ENCODE measurements around the gene ZBTB21.
"Not testable (repeated sequence)": the region's sequence is repeated elsewhere in the genome, so short reads cannot be mapped to it uniquely, and the experiment has no call there.

ZBTB21 gene

DNA sequence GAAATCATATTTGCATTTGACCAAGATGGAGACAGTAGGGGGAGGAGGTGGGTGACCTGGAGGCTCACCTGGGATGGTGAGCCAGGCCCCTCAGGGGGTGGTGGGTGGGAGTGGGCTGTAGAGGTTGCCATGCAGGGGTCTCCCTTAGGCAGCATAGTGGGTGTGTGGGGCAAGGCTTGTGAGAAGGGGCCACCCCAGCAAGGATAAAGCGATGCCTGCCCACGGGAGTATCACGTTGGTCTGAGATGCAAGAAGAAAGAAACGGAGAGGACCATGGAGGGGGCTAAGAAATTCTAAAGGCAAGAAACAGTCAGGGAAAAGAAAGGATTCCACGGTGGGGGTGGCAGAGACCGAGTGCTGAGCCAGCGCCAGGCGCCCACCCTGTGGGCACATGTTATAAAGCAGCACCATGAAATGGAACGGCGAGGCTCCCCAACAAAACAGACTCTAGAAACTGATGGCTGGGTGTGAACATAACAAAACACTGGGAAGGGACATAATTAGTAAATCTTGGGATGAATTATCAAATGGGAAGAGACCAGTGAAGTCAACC, 44.6 kb downstream of the ZBTB21 start:
- no peak for DNase-seq

DNA sequence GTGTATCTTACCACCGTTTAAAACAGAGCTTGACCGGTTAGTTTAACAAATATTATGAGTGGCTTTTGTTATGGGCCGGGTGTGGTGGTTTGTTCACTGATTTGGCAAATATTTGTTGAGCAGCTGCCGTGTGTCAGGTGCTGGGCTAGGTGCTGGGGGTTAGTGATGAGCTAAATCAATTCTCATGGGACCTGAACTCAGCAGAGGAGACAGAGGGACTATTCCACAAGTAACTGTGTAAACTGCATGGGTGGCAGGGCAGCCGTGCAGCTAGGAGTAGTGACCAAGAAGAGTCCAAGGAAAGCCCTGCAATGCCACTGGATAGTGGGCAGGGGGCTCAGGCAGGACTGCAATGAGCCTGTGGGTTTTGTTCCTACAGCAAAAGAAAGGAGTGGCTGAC, 45.1 kb downstream of the ZBTB21 start:
- no peak for DNase-seq

DNA sequence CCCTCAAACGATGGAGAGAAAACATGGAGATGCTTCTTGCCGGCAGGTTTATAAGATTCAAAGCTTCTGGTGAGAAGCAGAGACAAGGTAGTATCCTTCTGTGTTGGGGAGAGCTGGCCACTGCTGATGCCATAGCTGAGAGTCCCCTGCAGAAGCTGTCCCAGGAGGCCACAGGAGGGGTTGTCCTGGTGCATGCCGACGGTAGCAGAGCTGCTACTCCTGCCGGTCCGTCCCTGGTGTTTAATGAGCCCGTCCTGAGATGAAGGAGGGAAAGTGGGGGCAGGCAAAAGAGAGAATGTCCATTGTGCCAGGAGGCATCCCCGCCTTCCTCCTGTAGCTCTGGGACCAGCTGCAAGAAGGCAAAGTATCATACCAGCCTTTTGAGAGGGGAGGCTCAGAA, 46.0 kb downstream of the ZBTB21 start:
- DNase-seq, result no peak

DNA sequence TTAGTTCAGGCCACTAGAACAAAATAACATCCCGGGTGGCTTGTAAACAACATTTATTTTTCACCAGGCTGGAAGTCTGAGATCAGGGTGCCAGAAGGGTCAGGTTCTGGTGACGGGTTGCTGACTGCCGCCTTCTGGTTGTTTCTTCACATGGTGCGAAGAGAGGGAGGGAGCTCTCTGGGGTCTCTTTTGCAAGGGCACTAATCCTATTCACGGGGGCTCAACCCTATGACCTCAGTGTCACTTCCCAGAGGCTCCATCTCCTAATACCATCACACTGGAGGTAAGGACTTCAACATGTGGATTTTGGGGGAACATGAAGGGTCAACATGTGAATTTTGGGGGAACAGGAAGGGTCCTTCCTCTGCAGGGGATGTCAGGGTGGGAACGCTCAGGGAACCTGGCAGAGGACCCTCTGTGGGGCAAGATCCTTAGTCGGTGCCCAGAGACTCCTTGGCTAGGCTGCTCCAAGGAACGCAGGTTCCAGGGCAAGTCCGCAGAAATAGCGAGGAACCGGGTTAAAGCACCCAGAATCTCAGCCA, 47.7 kb downstream of the ZBTB21 start:
- no peak for DNase-seq

DNA sequence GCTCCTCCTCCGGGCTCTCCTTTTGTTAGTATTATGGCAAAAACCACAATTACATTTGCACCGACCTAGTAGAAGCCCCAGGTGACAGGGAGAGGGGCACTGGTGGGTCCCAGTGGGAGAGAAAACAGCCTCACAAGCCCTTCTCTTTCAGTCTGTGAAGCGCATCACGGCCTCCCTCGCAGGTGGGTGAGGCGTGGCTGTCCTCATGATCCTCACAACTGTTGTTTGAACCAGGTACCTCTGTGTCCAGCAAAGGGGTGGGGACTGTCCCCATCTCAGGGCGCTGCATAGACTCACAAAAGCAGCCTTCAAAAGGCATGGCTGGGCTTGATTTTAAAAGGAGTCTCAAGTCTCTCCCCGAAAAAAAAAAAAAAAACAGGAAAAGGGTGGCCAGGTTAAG, 48.4 kb downstream of the ZBTB21 start:
- DNase-seq, result no peak

DNA sequence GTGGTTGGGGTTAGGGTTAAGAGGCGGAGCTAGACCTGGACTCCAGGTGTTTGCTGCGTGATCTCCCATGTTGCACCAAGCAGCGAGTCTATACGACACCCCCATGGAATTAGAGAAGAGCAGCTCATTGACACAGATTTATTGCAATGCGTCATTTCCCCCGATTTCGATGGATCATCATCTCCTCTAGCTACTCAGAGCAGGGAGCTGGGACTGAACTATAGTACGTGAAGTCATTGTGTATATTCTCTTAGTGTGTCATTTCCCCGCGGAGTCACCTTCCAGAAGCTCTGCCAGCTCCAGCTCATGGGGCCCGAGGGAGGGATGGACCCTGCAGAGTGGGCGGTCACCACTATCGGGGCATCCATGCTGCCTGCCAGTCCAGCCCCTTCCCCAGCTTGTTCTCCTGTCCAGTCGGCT, 48.9 kb downstream of the ZBTB21 start:
- no peak for DNase-seq

DNA sequence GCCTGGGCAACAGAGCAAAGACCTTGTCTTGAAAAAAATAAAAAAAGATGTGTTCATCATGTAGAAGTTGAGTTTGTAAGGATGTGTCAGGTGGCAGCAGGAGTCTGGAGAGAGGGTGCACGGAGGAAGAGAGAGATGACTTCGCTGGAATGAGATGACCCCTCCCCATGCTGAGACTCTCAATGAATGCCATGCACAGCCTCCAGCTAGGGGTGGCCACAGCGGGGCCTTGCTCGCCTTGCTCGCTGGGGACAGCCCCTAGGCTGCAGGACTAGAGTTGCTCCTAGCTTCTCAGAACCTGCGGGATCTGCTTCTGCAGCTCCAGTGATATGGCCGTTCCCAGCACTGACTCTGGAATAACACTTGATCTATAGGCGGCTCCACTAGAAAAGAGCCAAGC, 49.8 kb downstream of the ZBTB21 start:
- no peak for DNase-seq

DNA sequence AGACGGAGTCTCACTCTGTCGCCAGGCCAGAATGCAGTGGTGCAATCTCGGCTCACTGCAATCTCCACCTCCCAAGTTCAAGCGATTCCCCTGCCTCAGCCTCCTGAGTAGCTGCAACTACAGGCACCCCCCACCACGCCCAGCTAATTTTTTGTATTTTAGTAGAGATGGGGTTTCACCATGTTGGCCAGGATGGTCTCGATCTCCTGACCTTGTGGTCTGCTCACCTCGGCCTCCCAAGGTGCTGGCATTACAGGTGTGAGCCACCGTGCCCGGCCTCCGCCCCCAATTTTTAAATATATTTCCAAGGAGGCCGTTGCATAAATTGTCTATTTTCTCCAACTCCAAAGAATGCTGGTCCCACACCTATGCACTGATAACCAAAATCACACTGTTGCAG, 50.5 kb downstream of the ZBTB21 start:
- not testable (repeated sequence) for DNase-seq

DNA sequence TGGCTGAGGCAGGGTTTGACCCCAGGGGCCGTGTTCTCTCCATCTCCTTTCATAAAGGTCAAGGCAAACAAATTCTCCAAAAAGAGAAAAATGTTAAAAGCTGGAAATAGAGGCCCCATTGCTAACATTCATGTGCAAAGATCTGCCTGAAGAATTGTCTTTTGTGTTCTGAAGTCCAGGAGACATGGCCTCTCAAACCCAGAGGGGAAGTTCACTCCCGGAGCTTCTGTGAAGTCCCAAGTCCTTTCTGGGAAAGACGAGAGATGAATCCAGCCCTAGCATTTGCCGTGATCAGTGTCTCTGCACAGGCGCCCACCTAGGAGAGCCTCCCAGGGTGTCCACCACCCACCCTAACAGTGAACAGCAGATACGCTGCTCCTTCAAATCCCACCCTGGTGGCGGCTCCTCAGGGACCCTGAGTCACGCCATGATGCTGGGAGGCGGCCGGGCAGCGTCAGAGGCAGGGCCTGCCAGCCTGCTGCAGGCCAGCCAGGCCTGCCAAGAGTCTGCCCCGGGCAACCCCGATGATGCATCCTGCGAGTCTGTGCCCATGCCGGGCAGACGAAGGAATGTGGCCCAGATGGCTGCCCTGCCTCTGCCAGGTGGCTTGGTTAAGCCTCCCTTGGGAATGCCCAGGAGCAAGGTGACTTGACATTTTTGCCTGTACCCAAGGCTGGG, 51.1 kb downstream of the ZBTB21 start:
- no peak for DNase-seq

DNA sequence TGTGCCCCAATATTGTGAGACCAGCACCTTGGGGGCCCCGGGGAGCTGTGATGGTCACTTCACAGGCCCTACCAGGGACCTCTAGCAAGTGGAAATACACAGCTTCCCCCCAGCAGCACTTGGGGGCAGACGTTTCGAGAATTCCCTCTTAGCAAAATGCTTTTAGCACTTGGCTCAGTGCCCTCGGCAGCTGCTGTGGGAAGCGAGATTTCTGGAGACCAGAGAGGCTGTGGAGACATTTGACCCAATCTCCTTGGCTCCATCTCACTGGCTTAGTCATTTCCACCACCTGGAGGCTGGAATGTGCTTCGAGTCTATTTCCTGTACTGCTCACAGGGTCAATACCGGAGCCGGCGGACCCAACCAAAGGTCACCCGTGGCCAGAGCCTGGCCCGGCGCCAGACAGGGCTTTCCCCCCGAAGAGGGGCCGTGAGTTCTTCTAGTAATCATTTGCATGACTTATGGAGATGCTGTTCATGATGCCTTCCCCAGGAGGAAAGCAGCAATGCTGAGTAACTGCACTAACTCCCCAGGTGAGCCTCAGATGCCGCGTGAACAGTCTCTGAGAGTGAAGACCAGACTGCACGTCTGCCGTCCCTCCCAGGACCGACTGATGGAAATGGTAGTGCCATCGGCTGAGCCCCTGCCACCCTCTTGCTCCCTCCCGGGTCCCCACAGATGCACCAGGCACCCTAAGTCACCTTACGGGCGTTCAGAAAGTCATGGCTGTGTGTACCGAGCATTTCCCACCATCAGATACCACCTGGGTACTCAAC, 52.0 kb downstream of the ZBTB21 start:
- DNase-seq, result no peak

DNA sequence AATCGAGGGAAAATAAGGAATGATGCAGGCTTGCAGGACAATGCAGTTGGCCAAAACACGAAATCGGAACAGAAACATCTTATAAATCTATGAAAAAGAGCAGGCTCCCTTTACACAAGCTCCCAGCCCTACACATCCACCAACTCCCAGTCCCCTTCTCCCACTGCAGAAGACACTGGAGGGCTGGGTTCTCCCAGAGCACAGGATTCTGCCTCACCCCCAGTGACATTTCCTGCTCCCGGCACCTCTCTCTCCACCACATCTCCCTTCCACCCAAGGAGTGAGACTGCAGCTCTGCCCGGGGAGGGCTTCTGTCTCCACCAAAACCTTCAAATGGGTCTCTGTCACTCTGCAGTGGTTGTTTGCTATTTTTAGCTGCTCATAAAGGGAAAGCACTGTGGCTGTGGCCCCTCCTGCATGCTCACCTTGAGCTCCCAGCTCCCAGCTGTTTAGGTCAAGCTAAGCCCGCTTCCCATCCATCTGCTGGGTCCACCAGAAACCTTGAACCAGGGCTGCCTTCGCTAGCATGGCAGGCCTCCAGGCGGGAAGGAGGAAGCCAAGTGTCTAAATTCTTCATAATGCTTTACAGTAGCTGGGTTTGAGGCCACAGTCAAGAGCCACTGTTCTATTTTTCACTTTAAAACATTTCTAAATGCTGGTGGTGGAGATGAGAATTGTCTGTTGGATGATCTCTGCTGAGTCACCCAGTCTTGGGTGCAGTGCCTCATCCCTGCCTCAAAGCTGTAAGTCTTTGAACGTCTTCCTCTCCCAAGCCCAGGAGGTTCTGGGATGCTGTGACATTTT, 53.0 kb downstream of the ZBTB21 start:
- no peak for DNase-seq

DNA sequence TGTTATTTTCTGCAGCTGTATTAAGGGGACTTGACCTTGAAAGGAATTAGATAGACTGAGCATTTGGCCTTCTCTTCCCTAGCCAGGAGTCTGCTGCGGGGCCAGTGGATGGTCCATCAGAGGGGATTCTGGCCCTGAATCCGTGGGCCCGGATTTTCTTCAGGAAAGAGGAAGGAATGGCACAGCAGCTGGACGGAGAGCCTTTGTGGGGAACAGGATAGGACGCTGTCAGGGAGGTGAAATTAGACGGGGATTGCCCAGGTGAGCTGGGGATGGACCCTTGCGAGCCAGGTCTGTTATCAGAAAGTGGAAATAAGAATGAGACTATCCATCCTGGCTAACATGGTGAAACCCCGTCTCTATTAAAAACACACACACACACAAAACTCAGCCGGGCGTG, 54.6 kb downstream of the ZBTB21 start:
- no peak for DNase-seq

DNA sequence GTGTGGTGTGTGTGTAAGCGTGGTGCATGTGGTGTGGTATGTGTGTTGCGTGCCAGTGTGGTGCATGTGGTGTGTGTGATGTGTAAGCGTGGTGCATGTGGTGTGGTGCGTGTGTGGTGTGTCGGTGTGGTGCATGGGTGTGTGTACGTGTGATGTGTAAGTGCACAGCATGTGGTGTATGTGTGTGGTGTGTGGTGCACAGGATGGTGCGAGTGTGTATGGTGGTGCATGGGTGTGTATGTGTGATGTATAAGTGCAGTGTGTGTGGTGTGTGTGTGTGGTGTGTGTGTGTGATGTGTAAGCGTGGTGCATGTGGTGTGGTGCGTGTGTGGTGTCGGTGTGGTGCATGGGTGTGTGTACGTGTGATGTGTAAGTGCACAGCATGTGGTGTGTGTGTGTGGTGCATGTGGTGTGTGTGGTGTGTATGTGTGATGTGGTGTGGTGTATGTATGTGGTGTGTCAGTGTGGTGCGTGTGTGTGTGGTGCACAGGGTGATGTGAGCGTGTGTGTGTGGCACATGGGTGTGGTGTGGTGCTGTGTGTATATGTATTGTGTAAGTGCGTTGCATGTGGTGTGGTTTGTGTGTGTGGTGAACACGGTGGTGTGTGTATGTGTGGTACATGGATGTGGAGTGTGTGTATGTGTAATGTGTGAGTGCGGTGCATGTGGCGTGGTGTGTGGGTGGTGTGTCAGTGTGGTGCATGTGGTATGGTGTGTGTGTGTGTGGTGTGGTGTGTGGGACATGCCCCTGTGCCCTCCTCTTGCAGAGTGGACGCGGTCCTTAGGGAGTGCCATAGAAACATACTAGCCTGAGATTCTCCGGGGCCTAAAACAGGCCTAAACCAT, 55.3 kb downstream of the ZBTB21 start:
- no peak for DNase-seq

DNA sequence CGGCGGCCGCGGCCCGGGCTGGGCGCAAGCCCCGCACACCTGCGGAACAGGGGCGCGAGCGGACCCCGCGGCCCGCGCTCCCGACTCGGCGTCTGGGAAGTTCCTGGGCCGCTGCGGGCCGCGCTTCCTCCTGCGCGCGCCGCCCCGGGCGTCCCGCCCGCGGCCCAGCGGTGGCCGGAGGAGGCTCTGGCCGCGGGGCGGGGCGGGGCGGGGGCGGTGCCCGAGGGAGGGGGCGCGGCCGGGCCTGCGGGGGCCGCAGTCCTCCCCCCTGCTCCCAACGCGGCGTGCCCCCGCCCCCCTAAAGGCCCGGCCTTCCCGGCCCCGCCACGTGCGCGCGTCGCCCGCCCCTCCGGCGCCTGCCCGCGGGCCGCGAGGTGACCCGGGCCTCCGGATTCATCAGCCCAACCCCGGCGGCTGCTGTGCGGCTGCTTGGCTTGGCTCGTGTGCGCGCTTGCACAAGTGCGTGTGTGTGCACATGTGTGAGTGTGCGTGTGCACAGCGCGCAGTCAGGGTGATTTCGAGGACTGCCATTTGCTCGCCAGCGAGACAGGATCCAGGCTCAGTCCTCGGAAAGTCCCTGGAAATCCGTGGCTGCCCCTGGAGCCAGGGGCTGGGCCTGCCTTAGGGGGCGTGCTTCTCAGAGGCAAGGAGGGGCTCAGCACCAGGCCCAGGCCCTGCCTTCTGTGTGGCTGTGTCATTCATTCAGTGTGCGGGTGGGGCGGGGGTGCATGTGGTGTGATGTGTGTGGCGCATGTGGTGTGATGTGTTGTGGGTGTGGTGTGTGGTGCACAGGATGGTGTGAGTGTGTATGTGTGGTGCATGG, 56.1 kb downstream of the ZBTB21 start, which contains the start of gene C2CD2:
TSS of gene C2CD2 (minus strand) at position 188 of the 823 bp plus-strand sequence. CDS start 370 bp downstream, outside the sequence.
- DNase-seq, result peak; percentile 38

DNA sequence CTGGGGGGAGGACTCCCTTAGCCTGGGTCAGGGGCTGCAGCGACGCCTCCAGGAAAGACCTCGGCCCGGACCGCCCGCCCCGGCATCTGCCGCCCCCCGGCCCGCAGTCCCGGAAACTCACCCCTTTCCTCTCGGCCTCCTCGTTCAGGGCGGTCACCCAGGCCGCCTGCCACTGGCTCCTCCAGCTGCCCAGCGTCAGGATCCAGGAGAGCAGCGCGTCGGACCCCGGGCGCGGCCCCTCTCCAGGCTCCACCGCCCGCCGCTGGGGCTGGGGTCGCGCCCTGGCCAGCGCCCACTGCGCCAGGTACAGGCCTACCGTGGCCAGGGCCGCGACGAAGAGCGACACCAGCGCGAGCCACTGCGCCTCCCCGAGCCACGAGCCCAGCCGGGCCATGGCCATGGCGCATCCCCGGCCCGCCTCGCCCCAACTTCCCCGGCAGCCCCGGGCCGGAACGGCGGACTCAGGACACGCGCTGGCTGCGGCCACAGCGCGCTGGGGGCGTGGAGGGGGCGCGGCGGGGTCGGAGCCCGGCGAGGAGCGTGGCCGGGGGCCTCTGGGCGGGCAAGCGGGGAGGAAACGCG, 56.8 kb downstream of the ZBTB21 start:
- DNase-seq, result no peak

DNA sequence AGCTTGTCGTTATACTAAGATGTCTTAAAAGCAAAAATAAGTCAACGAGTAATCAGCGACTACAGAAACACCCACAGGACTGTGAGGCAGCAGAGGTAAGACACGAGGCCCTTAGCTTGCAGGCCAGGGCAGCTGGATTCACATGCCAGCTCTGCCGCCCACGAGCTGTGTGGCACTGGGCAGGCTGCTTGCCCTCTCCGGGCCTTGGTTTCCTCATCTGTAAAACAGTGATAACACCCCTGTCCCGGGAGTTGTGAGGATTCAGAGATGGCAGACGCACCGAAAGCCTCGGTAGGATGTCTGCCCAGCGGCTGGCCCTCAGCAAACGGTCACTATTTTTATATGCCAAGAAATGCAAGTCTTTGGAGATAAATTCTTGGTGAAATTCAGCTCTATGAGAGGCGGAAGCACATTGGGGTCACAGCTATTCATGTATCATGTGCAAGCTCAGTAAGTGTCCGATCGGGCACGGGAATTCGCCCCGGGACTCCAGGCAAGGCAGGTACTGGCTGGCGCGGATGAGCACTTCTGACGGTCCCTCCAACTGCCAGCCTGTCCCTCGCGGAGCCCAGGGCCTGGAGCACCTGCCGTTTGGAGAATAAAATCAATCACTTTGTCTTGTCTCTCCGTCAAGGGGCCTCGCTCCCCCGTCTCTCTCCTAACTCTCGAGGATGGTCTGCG, 57.5 kb downstream of the ZBTB21 start:
- no peak for DNase-seq

DNA sequence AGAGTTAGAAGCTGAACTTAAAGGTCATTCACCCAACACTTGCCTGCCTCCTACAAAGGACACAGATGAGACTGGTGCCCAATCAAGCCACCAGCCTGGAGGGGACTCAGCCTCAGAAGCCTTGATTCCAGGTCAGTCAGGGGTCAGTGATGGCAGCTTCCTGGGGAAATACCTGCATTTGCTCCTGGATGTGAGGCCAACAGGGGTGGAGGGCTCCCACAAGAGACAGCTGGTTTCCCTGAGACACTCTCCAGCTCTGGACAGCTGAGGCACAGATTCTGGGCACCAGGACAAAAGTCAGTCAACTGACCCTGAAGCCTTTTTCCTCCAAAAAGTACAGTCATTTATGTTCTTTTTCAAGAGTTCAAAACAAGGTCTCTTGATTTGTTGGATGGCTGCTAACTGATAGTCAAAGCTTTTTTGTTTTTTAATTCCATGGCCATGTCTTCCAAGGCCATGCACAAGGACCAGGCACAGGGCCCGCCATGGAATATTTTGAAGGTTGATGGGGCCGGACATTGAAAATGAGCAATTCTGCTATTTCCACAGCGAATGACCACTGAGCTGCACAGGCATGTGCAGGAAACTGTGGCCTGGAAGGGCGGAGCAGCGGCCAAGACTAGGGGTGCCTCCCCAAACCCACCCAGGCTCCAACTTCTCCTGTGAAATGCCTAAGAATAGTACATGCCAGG, 58.1 kb downstream of the ZBTB21 start:
- no peak for DNase-seq

DNA sequence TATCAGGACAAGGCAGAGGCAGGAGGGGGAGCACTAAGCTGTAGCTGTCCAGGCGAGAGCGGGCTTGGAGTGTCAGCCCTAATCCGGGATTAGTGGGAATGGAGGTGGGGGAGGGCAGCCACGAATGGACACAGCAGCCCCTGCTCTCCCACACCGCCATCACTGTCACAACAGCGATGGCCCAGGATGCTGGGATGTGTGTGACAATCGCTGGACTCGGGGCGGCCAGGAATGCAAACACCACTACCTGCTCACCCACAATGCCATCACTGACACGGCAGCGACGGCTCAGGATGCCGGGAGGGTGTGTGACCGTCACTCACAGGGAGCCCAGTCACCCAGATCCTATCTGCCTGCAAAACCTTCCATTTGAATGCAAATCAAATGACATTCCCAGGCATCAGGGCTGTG, 59.2 kb downstream of the ZBTB21 start:
- DNase-seq, result no peak

DNA sequence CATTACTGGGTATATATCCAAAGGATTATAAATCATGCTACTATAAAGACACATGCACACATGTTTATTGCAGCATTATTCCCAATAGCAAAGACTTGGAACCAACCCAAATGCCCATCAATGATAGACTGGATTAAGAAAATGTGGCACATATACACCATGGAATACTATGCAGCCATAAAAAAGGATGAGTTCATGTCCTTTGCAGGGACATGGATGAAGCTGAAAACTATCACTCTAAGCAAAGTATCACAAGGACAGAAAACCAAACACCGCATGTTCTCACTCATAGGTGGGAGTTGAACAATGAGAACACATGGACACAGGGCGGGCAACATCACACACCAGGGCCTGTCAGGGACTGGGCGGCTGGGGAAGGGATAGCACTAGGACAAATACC, 60.5 kb downstream of the ZBTB21 start:
- not testable (repeated sequence) for DNase-seq

Data from activated CD4-positive, alpha-beta T cell treated with anti-CD3 and anti-CD28 coated beads for 48 hours (primary cell).